A549 (cell line): Measurements from ENCODE around the gene TRAPPC10. TPM values are rescaled to one million over a fixed set of nuclear protein-coding genes. Genes with fewer than 3 reads are reported as not detected.

Experiments used
- ATAC-seq, 2 experiments: fragments of 200-7000 bp in 1 of 2; fragments of >200 bp in 1 of 2; cut with Nextera tagmentation in 1 of 2; cut with Tn5 transposase in 1 of 2; 3 replicates each; pipeline versions ENCODE4 v1.8.0 to v1.9.1; 2018 to 2020; ENCODE audit warnings: mild to moderate bottlenecking in 1 of 2, moderate library complexity in 1 of 2
- CTCF ChIA-PET: fragments of 300-600 bp; sonication (Branson Sonifier 250); formaldehyde crosslinking; extraction: SDS; loops from one replicate; lab custom pipeline; 2021; ENCODE audit warnings: antibody characterized with exemption, inconsistent platforms; lab: Yijun Ruan, JAX
- POLR2A ChIA-PET: fragments of 350-600 bp; formaldehyde crosslinking; extraction: SDS; loops from one replicate; lab custom pipeline; 2021; ENCODE audit warnings: antibody characterized with exemption, inconsistent platforms; lab: Yijun Ruan, JAX
- DNase-seq, 2 experiments: peaks; one replicate each; pipeline versions ENCODE4 v3.0.0 to v3.0.0-alpha.2; 2011 to 2016; ENCODE audit warnings: low read depth in 1 of 2, low spot score in 1 of 2
- FAIRE-seq: peaks from 2 replicates; lab custom pipeline; 2011; peaks lifted over from hg19 to GRCh38; lab: Jason Lieb, UNC
- H3K27ac ChIP-seq, 2 experiments: fragments of >200 bp; sonication (Bioruptor Twin); formaldehyde crosslinking; 3 replicates each; pipeline ENCODE4 v1.5.1; 2016 to 2017
- H3K4me1 ChIP-seq: fragments of >200 bp; sonication (Bioruptor Twin); formaldehyde crosslinking; 3 replicates; pipeline ENCODE4 v1.6.1; 2016
- H3K4me2 ChIP-seq: fragments of >200 bp; sonication (Bioruptor Twin); formaldehyde crosslinking; 3 replicates; pipeline ENCODE4 v1.6.1; 2016
- H3K4me3 ChIP-seq: fragments of >200 bp; sonication (Bioruptor Twin); formaldehyde crosslinking; 3 replicates; pipeline ENCODE4 v1.5.1; 2016
- H3K9me3 ChIP-seq: fragments of >200 bp; sonication (Bioruptor Twin); formaldehyde crosslinking; 3 replicates; pipeline ENCODE4 v1.6.1; 2016
- BCL3 ChIP-seq: fragments of >200 bp; sonication (Bioruptor Twin); formaldehyde crosslinking; IDR thresholded peaks from 3 replicates; pipeline ENCODE4 v1.6.1; 2016
- CEBPB ChIP-seq, 2 experiments: fragments of >200 bp in 1 of 2; sonication (Bioruptor Twin) in 1 of 2; formaldehyde crosslinking in 1 of 2; IDR thresholded peaks; 2 replicates each; pipeline ENCODE4 v1.6.1; 2012 to 2016
- CHD4 ChIP-seq: fragments of 200-600 bp; sonication (generic); IDR thresholded peaks from 2 replicates; pipeline ENCODE4 v1.6.1; 2016; ENCODE audit warnings: antibody characterized with exemption, mild to moderate bottlenecking, borderline replicate concordance
- CTCF ChIP-seq: fragments of >200 bp; sonication (Bioruptor Twin); formaldehyde crosslinking; IDR thresholded peaks from 3 replicates; pipeline ENCODE4 v1.5.1; 2016
- E2F6 ChIP-seq: IDR thresholded peaks from 2 replicates; pipeline ENCODE4 v1.6.1; 2012; ENCODE audit warnings: low read depth, borderline replicate concordance
- EHF ChIP-seq: fragments of 250-450 bp; sonication (Bioruptor Pico); IDR thresholded peaks from 2 replicates; pipeline ENCODE4 v1.5.0; 2020; ENCODE audit warnings: mild to moderate bottlenecking
- GATA3 ChIP-seq: IDR thresholded peaks from 2 replicates; pipeline ENCODE4 v1.6.1; 2012; ENCODE audit warnings: borderline replicate concordance
- HES2 ChIP-seq: fragments of >200 bp; sonication (Bioruptor Twin); formaldehyde crosslinking; IDR thresholded peaks from 2 replicates; pipeline ENCODE4 v1.6.1; 2016
- HEYL ChIP-seq: fragments of 250-450 bp; sonication (Bioruptor Pico); IDR thresholded peaks from 2 replicates; pipeline ENCODE4 v1.8.0; 2021; ENCODE audit warnings: mild to moderate bottlenecking, moderate library complexity
- HOXA7 ChIP-seq: fragments of 250-450 bp; sonication (Bioruptor Pico); IDR thresholded peaks from 2 replicates; pipeline ENCODE4 v1.5.0; 2020; ENCODE audit warnings: mild to moderate bottlenecking, moderate library complexity
- KDM5A ChIP-seq: fragments of 200-600 bp; sonication (generic); IDR thresholded peaks from 2 replicates; pipeline ENCODE4 v1.6.1; 2016; ENCODE audit warnings: antibody characterized with exemption, mild to moderate bottlenecking
- MAFK ChIP-seq: fragments of 450-650 bp; IDR thresholded peaks from 2 replicates; pipeline ENCODE4 v1.6.1; 2014; ENCODE audit not compliant: partially characterized antibody
- MAX ChIP-seq: IDR thresholded peaks from 2 replicates; pipeline ENCODE4 v1.6.1; 2012
- MYC ChIP-seq: IDR thresholded peaks from 2 replicates; pipeline ENCODE4 v1.6.1; 2012; ENCODE audit warnings: mild to moderate bottlenecking, inconsistent platforms, low read length, improper control_type of control experiment, borderline replicate concordance
- PBX3 ChIP-seq: IDR thresholded peaks from 2 replicates; pipeline ENCODE4 v1.6.1; 2012
- PHF8 ChIP-seq: fragments of 200-600 bp; sonication (generic); IDR thresholded peaks from 2 replicates; pipeline ENCODE4 v1.6.1; 2016; ENCODE audit warnings: low read depth, mild to moderate bottlenecking, antibody characterized with exemption, moderate library complexity, borderline replicate concordance
- RARB ChIP-seq: fragments of 250-450 bp; sonication (Bioruptor Pico); IDR thresholded peaks from 2 replicates; pipeline ENCODE4 v1.8.0; 2021; ENCODE audit warnings: mild to moderate bottlenecking, moderate library complexity
- SMC3 ChIP-seq: fragments of >200 bp; sonication (Bioruptor Twin); formaldehyde crosslinking; IDR thresholded peaks from 3 replicates; pipeline ENCODE4 v1.6.1; 2018; ENCODE audit warnings: inconsistent platforms
- TFCP2L1 ChIP-seq: fragments of 250-450 bp; sonication (Bioruptor Pico); IDR thresholded peaks from 2 replicates; pipeline ENCODE4 v1.5.0; 2021; ENCODE audit warnings: mild to moderate bottlenecking
- ZC3H11A ChIP-seq: fragments of 450-650 bp; IDR thresholded peaks from 2 replicates; pipeline ENCODE4 v1.6.1; 2014; ENCODE audit warnings: antibody characterized with exemption, mild to moderate bottlenecking
- ZNF302 ChIP-seq: fragments of 250-450 bp; sonication (Bioruptor Pico); IDR thresholded peaks from 2 replicates; pipeline ENCODE4 v1.9.0; 2021; ENCODE audit warnings: inconsistent platforms, mild to moderate bottlenecking, moderate library complexity
- ZSCAN20 ChIP-seq: fragments of 250-450 bp; sonication (Bioruptor Pico); IDR thresholded peaks from 2 replicates; pipeline ENCODE4 v1.8.0; 2022; ENCODE audit warnings: mild to moderate bottlenecking, moderate library complexity
- WGBS: methylation state at CpG from one replicate; pipeline ENCODE4 v1.1.6; 2017; ENCODE audit errors: missing lambda C conversion rate; 5-methylcytosine and 5-hydroxymethylcytosine counted together
- polyA plus RNA-seq, 4 experiments: library from polyadenylated mRNA; depleted of rRNA in 3 of 4; stranded (reverse); fragments of >200 nt; fragmentation: RNase III in 1 of 4; extraction: RNeasy Plus Mini Kit Qiagen cat#74134 plus additional on column Dnase treatment in 1 of 4; gene quantifications; 2 replicates in 3 of 4; 3 replicates in 1 of 4; pipeline ENCODE4 v1.2.3, GENCODE V29; 2011 to 2017

TRAPPC10 gene
- polyA plus RNA-seq, 2 of the 4 experiments (the other 2 are of a cell fraction): 11.8 to 27.7 TPM

- Histone ChIP-seq H3K4me1 (0 out of 3 replicates have a peak, but pooled peaks cover 2% of the 10 kb centered on the region), H3K9me3 (no peaks in the 10 kb centered on the region), H3K4me2 (no peak overlapping the region), H3K27ac (no peak overlapping the region), H3K4me3 (no peak overlapping the region)
- ATAC-seq (no peak), DNase-seq (no peak), FAIRE-seq (no peak)
- 89% methylated on average over 6 of the region's 6 CpGs for WGBS
- TF ChIP-seq HOXA7 (CRISPR knock-in tag) (no peak), CTCF (no peak), RARB (CRISPR knock-in tag) (no peak), EHF (CRISPR knock-in tag) (no peak), ZSCAN20 (CRISPR knock-in tag) (no peak)
- ChIA-PET POLR2A (no interaction called here), CTCF (no interaction called here)
Observed at GRCh38 chr21:44052830-44053226, 40.7 kb downstream of the TRAPPC10 start.

- ChIA-PET CTCF (no interaction called here), POLR2A (no interaction called here)
- FAIRE-seq (no peak), DNase-seq (no peak), ATAC-seq (no peak)
- Histone ChIP-seq H3K4me2 (no peak overlapping the region), H3K9me3 (no peaks in the 10 kb centered on the region), H3K27ac (no peak overlapping the region), H3K4me1 (0 out of 3 replicates have a peak, but pooled peaks cover 2% of the 10 kb centered on the region), H3K4me3 (no peak overlapping the region)
- WGBS: 91% methylated on average over 8 of the region's 9 CpGs
- TF ChIP-seq PBX3 (no peak), MYC (no peak), MAFK (no peak), TFCP2L1 (CRISPR knock-in tag) (no peak), E2F6 (no peak)
Observed at GRCh38 chr21:44053567-44053966, 41.5 kb downstream of the TRAPPC10 start.

GRCh38 chr21:44054710-44055109, 42.6 kb downstream of the TRAPPC10 start:
- WGBS: 82% methylated on average over 5 of the region's 5 CpGs
- ATAC-seq: no peak

More at GRCh38 chr21:44054710-44055109, 42.6 kb downstream of the TRAPPC10 start:
- TF ChIP-seq KDM5A (no peak), HES2 (no peak), HEYL (CRISPR knock-in tag) (no peak), EHF (CRISPR knock-in tag) (no peak), MAX (no peak), CHD4 (no peak), SMC3 (no peak), GATA3 (no peak), CTCF (no peak), PHF8 (no peak), ZNF302 (CRISPR knock-in tag) (no peak), MAFK (no peak), ZSCAN20 (CRISPR knock-in tag) (no peak), BCL3 (no peak), CEBPB (IDR thresholded peaks at IDR 0.05) (no peak), ZC3H11A (no peak)
- Histone ChIP-seq H3K27ac (no peak overlapping the region), H3K4me3 (no peak overlapping the region), H3K4me1 (0 out of 3 replicates have a peak, but pooled peaks cover 2% of the 10 kb centered on the region), H3K9me3 (no peaks in the 10 kb centered on the region), H3K4me2 (no peak overlapping the region)
- ChIA-PET POLR2A (no interaction called here), CTCF (interaction anchor here (1.2 kb wide), 1 partner anchor 18 kb away, joined by 4 read pairs; no protein-coding TSS in a partner anchor)
- FAIRE-seq: no peak
- DNase-seq: peak in 1 of 2 experiments; percentile 10
